Effector memory CD4-positive, alpha-beta T cell (primary cell): ENCODE measurements around the gene KIF23.
A peak's percentile ranks its signal among the peaks of the same experiment; 100 is the strongest.

Experiments
- DNase-seq, 3 donors: peaks; one replicate each; pipeline ENCODE4 v3.0.0-alpha.2; 2020
- H3K27ac ChIP-seq: 2 replicates; pipeline ENCODE4 v1.7.0; 2013; ENCODE audit warnings: mild to moderate bottlenecking, low read length, moderate library complexity; ENCODE audit not compliant: insufficient read depth, poor library complexity, severe bottlenecking
- H3K27me3 ChIP-seq: replicated peaks from 2 replicates; pipeline ENCODE4 v1.7.0; 2013; ENCODE audit warnings: mild to moderate bottlenecking, low read length; ENCODE audit not compliant: insufficient read depth, control insufficient read depth, poor library complexity, severe bottlenecking
- H3K36me3 ChIP-seq: 2 replicates; pipeline ENCODE4 v1.7.0; 2013; ENCODE audit warnings: mild to moderate bottlenecking, low read length, moderate library complexity; ENCODE audit not compliant: control insufficient read depth, insufficient read depth
- H3K4me1 ChIP-seq: 2 replicates; pipeline ENCODE4 v1.7.0; 2013; ENCODE audit warnings: low read length, mild to moderate bottlenecking; ENCODE audit not compliant: control insufficient read depth, insufficient read depth, poor library complexity, severe bottlenecking
- H3K4me3 ChIP-seq: 2 replicates; pipeline ENCODE4 v1.7.0; 2013; ENCODE audit warnings: low read length, low read depth, mild to moderate bottlenecking; ENCODE audit not compliant: insufficient read depth, poor library complexity, severe bottlenecking
- H3K9me3 ChIP-seq: 2 replicates; pipeline ENCODE4 v1.7.0; 2013; ENCODE audit warnings: mild to moderate bottlenecking, low read length, moderate library complexity; ENCODE audit not compliant: control insufficient read depth

KIF23 gene

GRCh38 chr15:69472046-69472445, 57.9 kb downstream of the KIF23 start:
- H3K27me3 ChIP-seq: no peaks in the 10 kb centered on the region
- no peak overlapping the region for H3K4me3 ChIP-seq
- H3K4me1 ChIP-seq: peaks cover 26% of the 10 kb centered on the region
- H3K27ac ChIP-seq: no peak overlapping the region
- DNase-seq: no peak
- H3K36me3 ChIP-seq: no peaks in the 10 kb centered on the region
- no peaks in the 10 kb centered on the region for H3K9me3 ChIP-seq

GRCh38 chr15:69472562-69472961, 58.4 kb downstream of the KIF23 start:
- H3K9me3 ChIP-seq: no peaks in the 10 kb centered on the region
- no peak for DNase-seq
- H3K4me3 ChIP-seq: no peak overlapping the region
- H3K27ac ChIP-seq: no peak overlapping the region
- no peaks in the 10 kb centered on the region for H3K27me3 ChIP-seq
- H3K36me3 ChIP-seq: no peaks in the 10 kb centered on the region
- peaks cover 22% of the 10 kb centered on the region for H3K4me1 ChIP-seq

GRCh38 chr15:69474291-69474690, 60.1 kb downstream of the KIF23 start:
- Histone ChIP-seq H3K27ac (no peak overlapping the region), H3K4me1 (peaks cover 7% of the 10 kb centered on the region), H3K9me3 (no peaks in the 10 kb centered on the region), H3K36me3 (no peaks in the 10 kb centered on the region), H3K4me3 (no peak overlapping the region), H3K27me3 (no peaks in the 10 kb centered on the region)
- no peak for DNase-seq

GRCh38 chr15:69474846-69475455, 60.8 kb downstream of the KIF23 start:
- Histone ChIP-seq H3K27ac (no peak overlapping the region), H3K4me3 (no peak overlapping the region), H3K9me3 (no peaks in the 10 kb centered on the region), H3K36me3 (no peaks in the 10 kb centered on the region), H3K27me3 (no peaks in the 10 kb centered on the region), H3K4me1 (peaks cover under 1% of the 10 kb centered on the region)
- DNase-seq: no peak

- Histone ChIP-seq H3K9me3 (no peaks in the 10 kb centered on the region), H3K27ac (no peak overlapping the region)
Observed at GRCh38 chr15:69475769-69476358, 61.7 kb downstream of the KIF23 start.

GRCh38 chr15:69476704-69477473, 62.7 kb downstream of the KIF23 start:
- no peak for DNase-seq
- H3K4me3 ChIP-seq: no peak overlapping the region
- H3K27me3 ChIP-seq: no peaks in the 10 kb centered on the region
- H3K4me1 ChIP-seq: no peaks in the 10 kb centered on the region
- no peak overlapping the region for H3K27ac ChIP-seq
- no peaks in the 10 kb centered on the region for H3K9me3 ChIP-seq
- no peaks in the 10 kb centered on the region for H3K36me3 ChIP-seq

More at GRCh38 chr15:69475769-69476358, 61.7 kb downstream of the KIF23 start:
- no peaks in the 10 kb centered on the region for H3K27me3 ChIP-seq
- no peak overlapping the region for H3K4me3 ChIP-seq
- H3K4me1 ChIP-seq: no peaks in the 10 kb centered on the region
- peak; percentile 55 to 63 (median 57) for DNase-seq
- no peaks in the 10 kb centered on the region for H3K36me3 ChIP-seq

- H3K36me3 ChIP-seq: no peaks in the 10 kb centered on the region
- H3K27ac ChIP-seq: no peak overlapping the region
- DNase-seq: peak in 1 of 3 donors; percentile 20
Observed at GRCh38 chr15:69478259-69478781, 64.2 kb downstream of the KIF23 start.

GRCh38 chr15:69479081-69479480, 64.9 kb downstream of the KIF23 start:
- H3K4me3 ChIP-seq: no peak overlapping the region
- no peak for DNase-seq
- H3K27me3 ChIP-seq: no peaks in the 10 kb centered on the region
- no peaks in the 10 kb centered on the region for H3K4me1 ChIP-seq
- H3K9me3 ChIP-seq: no peaks in the 10 kb centered on the region
- H3K36me3 ChIP-seq: no peaks in the 10 kb centered on the region
- H3K27ac ChIP-seq: no peak overlapping the region

More at GRCh38 chr15:69478259-69478781, 64.2 kb downstream of the KIF23 start:
- Histone ChIP-seq H3K4me1 (no peaks in the 10 kb centered on the region), H3K4me3 (no peak overlapping the region), H3K27me3 (no peaks in the 10 kb centered on the region), H3K9me3 (no peaks in the 10 kb centered on the region)

GRCh38 chr15:69479971-69480370, 65.8 kb downstream of the KIF23 start:
- no peaks in the 10 kb centered on the region for H3K36me3 ChIP-seq

GRCh38 chr15:69480932-69481331, 66.8 kb downstream of the KIF23 start:
- no peaks in the 10 kb centered on the region for H3K9me3 ChIP-seq
- no peaks in the 10 kb centered on the region for H3K4me1 ChIP-seq
- H3K36me3 ChIP-seq: no peaks in the 10 kb centered on the region
- H3K27me3 ChIP-seq: no peaks in the 10 kb centered on the region
- DNase-seq: no peak
- H3K27ac ChIP-seq: no peak overlapping the region
- H3K4me3 ChIP-seq: no peak overlapping the region

More at GRCh38 chr15:69479971-69480370, 65.8 kb downstream of the KIF23 start:
- H3K4me3 ChIP-seq: no peak overlapping the region
- no peak for DNase-seq
- H3K27ac ChIP-seq: no peak overlapping the region
- no peaks in the 10 kb centered on the region for H3K4me1 ChIP-seq
- H3K27me3 ChIP-seq: no peaks in the 10 kb centered on the region
- no peaks in the 10 kb centered on the region for H3K9me3 ChIP-seq
